Measurements from ENCODE around the gene GSK3A.

DNA sequence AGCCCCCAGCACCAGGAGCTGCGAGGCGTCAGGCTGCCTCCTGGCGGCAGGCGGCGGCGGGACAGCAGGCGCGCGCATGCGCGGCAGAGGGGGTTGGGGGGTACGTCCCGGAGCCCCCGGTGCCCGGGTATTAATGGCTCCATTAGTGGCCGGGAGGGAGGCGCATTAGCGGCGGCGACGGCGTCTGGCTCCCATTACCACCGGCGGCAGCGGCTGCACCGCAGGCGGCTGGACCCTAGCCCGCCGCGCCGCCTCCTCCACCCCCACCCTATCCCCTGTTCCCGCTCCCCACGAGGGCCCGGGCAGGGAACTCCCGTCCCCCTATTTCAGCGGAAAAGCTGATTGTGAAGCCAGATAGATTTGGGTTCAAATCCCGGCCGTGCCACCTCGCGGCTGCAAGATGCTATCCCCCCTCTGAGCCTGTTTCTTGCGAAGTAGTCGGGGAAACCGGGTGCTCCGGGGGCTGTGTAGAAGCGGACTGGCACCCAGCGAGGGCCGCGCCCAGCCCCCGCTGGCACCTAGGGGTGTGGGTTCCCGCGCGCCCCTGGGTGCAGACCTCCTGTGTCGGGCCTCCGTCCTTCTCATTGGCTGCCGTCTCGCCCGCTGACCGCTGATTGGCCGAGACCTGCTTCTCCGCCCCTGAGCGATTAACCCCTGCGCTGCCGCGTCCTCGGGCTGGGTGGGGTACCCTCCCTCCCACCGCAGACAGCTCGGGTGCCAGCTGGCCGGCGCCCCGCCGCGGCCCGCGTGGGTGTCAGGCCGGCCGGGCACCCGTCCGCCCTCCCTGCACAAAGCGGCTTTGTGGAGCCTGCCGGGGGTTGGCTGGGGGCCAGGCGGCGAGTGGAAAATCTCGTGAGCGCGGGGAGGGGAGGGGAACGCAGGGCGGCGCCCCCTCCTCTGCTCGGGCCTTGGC, 37.8 kb upstream of the GSK3A start:
- no peak for TF ChIP-seq POLR2A (IDR thresholded peaks at IDR 0.05; ENCODE audit: low read depth, low read length)
- TF ChIP-seq, protein P1, sequence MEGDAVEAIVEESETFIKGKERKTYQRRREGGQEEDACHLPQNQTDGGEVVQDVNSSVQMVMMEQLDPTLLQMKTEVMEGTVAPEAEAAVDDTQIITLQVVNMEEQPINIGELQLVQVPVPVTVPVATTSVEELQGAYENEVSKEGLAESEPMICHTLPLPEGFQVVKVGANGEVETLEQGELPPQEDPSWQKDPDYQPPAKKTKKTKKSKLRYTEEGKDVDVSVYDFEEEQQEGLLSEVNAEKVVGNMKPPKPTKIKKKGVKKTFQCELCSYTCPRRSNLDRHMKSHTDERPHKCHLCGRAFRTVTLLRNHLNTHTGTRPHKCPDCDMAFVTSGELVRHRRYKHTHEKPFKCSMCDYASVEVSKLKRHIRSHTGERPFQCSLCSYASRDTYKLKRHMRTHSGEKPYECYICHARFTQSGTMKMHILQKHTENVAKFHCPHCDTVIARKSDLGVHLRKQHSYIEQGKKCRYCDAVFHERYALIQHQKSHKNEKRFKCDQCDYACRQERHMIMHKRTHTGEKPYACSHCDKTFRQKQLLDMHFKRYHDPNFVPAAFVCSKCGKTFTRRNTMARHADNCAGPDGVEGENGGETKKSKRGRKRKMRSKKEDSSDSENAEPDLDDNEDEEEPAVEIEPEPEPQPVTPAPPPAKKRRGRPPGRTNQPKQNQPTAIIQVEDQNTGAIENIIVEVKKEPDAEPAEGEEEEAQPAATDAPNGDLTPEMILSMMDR (conservative IDR thresholded peaks at IDR 0.05; ENCODE audit: low read depth, low read length): peak; percentile 88
- TF ChIP-seq MAZ (IDR thresholded peaks at IDR 0.05; ENCODE audit: borderline replicate concordance, low read depth, low read length): peak; percentile 87
- no peak for TF ChIP-seq USF2 (IDR thresholded peaks at IDR 0.05; ENCODE audit: low read depth, low read length)
- no peak for TF ChIP-seq MXI1 (IDR thresholded peaks at IDR 0.05; ENCODE audit: borderline replicate concordance, low read depth, low read length)
- TF ChIP-seq CEBPB (IDR thresholded peaks at IDR 0.05; ENCODE audit: low read depth, low read length): no peak
- 0 out of 2 replicates have a peak, but pooled peaks have one; percentile 29 for TF ChIP-seq RFX5 (IDR thresholded peaks at IDR 0.05; ENCODE audit: low read depth, low read length)

All from IMR-90 (cell line).